ENCODE measurements around the gene NAA20. TPM values are rescaled to one million over a fixed set of nuclear protein-coding genes. Genes with fewer than 3 reads are reported as not detected.

The NAA20 gene
- total and polyA plus RNA-seq, 2 of the 4 experiments (the other 2 are of a cell fraction): 35.7 to 58.8 TPM

DNA sequence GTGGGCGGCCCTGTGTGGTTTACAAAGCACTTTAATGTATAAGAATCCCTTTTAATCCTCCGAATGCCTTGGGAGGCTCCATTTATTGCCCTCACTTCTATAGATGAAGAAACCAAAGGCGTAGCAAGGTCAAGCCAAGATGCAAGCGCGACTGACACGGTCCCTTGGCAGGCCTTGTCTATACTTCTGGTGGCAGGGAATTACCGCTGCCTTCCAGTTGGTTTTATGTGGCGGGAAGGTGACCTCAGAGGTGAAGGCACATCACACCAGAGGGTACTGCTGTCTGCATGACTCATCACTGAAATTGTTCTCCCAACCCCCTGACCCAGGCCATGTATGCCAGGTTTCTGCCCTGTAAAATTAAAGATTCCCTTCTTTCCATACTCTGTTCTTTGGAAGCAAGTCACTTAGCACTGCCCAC lies 36.1 kb upstream of the NAA20 start:
- H3K23ac ChIP-seq (ENCODE audit: low read depth, low read length): peak overlapping the region; percentile 36
- no peaks in the 10 kb centered on the region for H3K27me3 ChIP-seq (ENCODE audit: control insufficient read depth, insufficient read depth, low read length)
- peaks cover 19% of the 10 kb centered on the region for H3K36me3 ChIP-seq (ENCODE audit: control insufficient read depth, insufficient read depth, low read length)
- peaks cover 41% of the 10 kb centered on the region for H3K9me1 ChIP-seq (ENCODE audit: insufficient read depth, low read length)
- no peak overlapping the region for H4K5ac ChIP-seq (ENCODE audit: low read depth, low read length)
- H3K79me1 ChIP-seq (ENCODE audit: low read depth in 1 of 2, low read length in 2 of 2): peaks cover 3 to 64% of the 10 kb centered on the region in 2 experiments; a peak in 3 of 4 replicates
- H4K20me1 ChIP-seq (ENCODE audit: insufficient read depth, low read length): peaks cover 83% of the 10 kb centered on the region
- TF ChIP-seq, protein P1, sequence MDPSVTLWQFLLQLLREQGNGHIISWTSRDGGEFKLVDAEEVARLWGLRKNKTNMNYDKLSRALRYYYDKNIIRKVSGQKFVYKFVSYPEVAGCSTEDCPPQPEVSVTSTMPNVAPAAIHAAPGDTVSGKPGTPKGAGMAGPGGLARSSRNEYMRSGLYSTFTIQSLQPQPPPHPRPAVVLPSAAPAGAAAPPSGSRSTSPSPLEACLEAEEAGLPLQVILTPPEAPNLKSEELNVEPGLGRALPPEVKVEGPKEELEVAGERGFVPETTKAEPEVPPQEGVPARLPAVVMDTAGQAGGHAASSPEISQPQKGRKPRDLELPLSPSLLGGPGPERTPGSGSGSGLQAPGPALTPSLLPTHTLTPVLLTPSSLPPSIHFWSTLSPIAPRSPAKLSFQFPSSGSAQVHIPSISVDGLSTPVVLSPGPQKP (IDR thresholded peaks at IDR 0.05; ENCODE audit: borderline replicate concordance, low read depth, low read length): no peak
- TF ChIP-seq NFE2L2 (IDR thresholded peaks at IDR 0.05; ENCODE audit: low read depth, low read length) (no peak), RAD21 (IDR thresholded peaks at IDR 0.05; ENCODE audit: low read length) (no peak), FOS (IDR thresholded peaks at IDR 0.05; ENCODE audit: low read depth, low read length) (peak; percentile 54), MAFK (IDR thresholded peaks at IDR 0.05; ENCODE audit: low read depth, low read length) (no peak), BHLHE40 (IDR thresholded peaks at IDR 0.05; ENCODE audit: low read depth, low read length) (no peak)
- TF ChIP-seq, protein P2, sequence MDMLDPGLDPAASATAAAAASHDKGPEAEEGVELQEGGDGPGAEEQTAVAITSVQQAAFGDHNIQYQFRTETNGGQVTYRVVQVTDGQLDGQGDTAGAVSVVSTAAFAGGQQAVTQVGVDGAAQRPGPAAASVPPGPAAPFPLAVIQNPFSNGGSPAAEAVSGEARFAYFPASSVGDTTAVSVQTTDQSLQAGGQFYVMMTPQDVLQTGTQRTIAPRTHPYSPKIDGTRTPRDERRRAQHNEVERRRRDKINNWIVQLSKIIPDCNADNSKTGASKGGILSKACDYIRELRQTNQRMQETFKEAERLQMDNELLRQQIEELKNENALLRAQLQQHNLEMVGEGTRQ (IDR thresholded peaks at IDR 0.05; ENCODE audit: low read depth, low read length): no peak
- 0 out of 2 replicates have a peak overlapping the region, but pooled peaks have one; percentile 0 for H3K27ac ChIP-seq (ENCODE audit: insufficient read depth, low read length)
- H3K18ac ChIP-seq (ENCODE audit: low read depth, low read length): no peak overlapping the region
- no peak overlapping the region for H2BK5ac ChIP-seq (ENCODE audit: low read depth, low read length, poor library complexity, severe bottlenecking)
- no peak overlapping the region for H3K4ac ChIP-seq (ENCODE audit: low read depth, low read length)
- intact Hi-C loops (cut with micrococcal nuclease): no loop called here
- no peak overlapping the region for H3K4me2 ChIP-seq (ENCODE audit: low read depth, low read length)
- no peak overlapping the region for H2AK9ac ChIP-seq (replicated peaks; ENCODE audit: low read depth, low read length, poor library complexity)
- POLR2A ChIA-PET (ENCODE audit: unreplicated experiment): interaction anchor here (0.6 kb wide), 1 partner anchor 116 kb away, joined by 3 read pairs; no protein-coding TSS in a partner anchor
- dilution Hi-C loops (cut with HindIII; ENCODE audit: low sequenced_read_pairs, unreplicated experiment): no loop called here
- no peak overlapping the region for H2AK5ac ChIP-seq (ENCODE audit: low read depth, low read length)
- ATAC-seq (ENCODE audit: low read depth) (no peak), DNase-seq (peak; percentile 59)
- no peak overlapping the region for H4K91ac ChIP-seq (ENCODE audit: insufficient read depth, low read depth, low read length)
- H3K14ac ChIP-seq (replicated peaks; ENCODE audit: low read depth, low read length): no peak overlapping the region
- no TSS peak for BruUV-seq (replicated peaks)
- no peak overlapping the region for H3K56ac ChIP-seq (ENCODE audit: extremely low read depth, insufficient read depth, low read length)
- H3K4me1 ChIP-seq (ENCODE audit: control insufficient read depth, insufficient read depth, low read length): peaks cover 26% of the 10 kb centered on the region
- no peak overlapping the region for H2AFZ ChIP-seq (replicated peaks; ENCODE audit: low read length, poor library complexity)
- in situ Hi-C loops (cut with MboI; ENCODE audit: low sequenced_read_pairs): no loop called here
- CTCF ChIA-PET: no interaction called here
- H3K9me3 ChIP-seq (ENCODE audit: control insufficient read depth, insufficient read depth, low read length): no peaks in the 10 kb centered on the region
- H3K9ac ChIP-seq (ENCODE audit: low read depth, low read length): no peak overlapping the region
- H2BK15ac ChIP-seq (ENCODE audit: low read depth, low read length): no peak overlapping the region
- no peak overlapping the region for H2BK120ac ChIP-seq (ENCODE audit: low read depth, low read length)
- no peak overlapping the region for H3K4me3 ChIP-seq (ENCODE audit: insufficient read depth, low read depth, low read length)
- H4K8ac ChIP-seq (ENCODE audit: low read depth in 2 of 2, low read length in 2 of 2): no peak overlapping the region
- H2BK20ac ChIP-seq (ENCODE audit: low read depth, low read length): no peak overlapping the region
- no CpG with 5 or more reads among the region's 8 CpGs for WGBS, 2 experiments (ENCODE audit: extremely low coverage in 2 of 2, insufficient read length in 1 of 2)
